NCI-H82 treated with DMSO at 0.1 percent for 48 hours (cell line): Measurements from ENCODE around the gene SLN.

ENCODE experiments used
- DNase-seq: peaks from one replicate; lab custom pipeline; 2025; ENCODE audit not compliant: unreplicated experiment; lab: John Stamatoyannopoulos, UW

Gene SLN

GRCh38 chr11:107719557-107720302 is 7.9 kb upstream of the SLN start:
- no peak for DNase-seq

GRCh38 chr11:107719073-107719472 is 7.2 kb upstream of the SLN start:
- DNase-seq = no peak

- no peak for DNase-seq
Observed at GRCh38 chr11:107716884-107717532, 5.2 kb upstream of the SLN start.

- no peak for DNase-seq
Observed at GRCh38 chr11:107713009-107713408, 1.2 kb upstream of the SLN start.

GRCh38 chr11:107710301-107710700 is 1.6 kb downstream of the SLN start:
- DNase-seq = no peak

GRCh38 chr11:107708792-107709191 is 3.1 kb downstream of the SLN start:
- DNase-seq = no peak

- no peak for DNase-seq
Observed at GRCh38 chr11:107707807-107708206, 4.0 kb downstream of the SLN start.

GRCh38 chr11:107707215-107707671 is 4.6 kb downstream of the SLN start:
- no peak for DNase-seq

GRCh38 chr11:107706531-107706930 is 5.3 kb downstream of the SLN start:
- no peak for DNase-seq

- DNase-seq = no peak
Observed at GRCh38 chr11:107705027-107705426, 6.8 kb downstream of the SLN start.

GRCh38 chr11:107704451-107704850 is 7.4 kb downstream of the SLN start:
- DNase-seq = no peak

GRCh38 chr11:107702723-107703122 is 9.1 kb downstream of the SLN start:
- DNase-seq = no peak

- no peak for DNase-seq
Observed at GRCh38 chr11:107702109-107702660, 9.7 kb downstream of the SLN start.

GRCh38 chr11:107699371-107700285 is 12.2 kb downstream of the SLN start:
- no peak for DNase-seq

- DNase-seq = no peak
Observed at GRCh38 chr11:107697291-107697690, 14.6 kb downstream of the SLN start.

GRCh38 chr11:107696140-107696539 is 15.7 kb downstream of the SLN start:
- no peak for DNase-seq

GRCh38 chr11:107695446-107695845 is 16.4 kb downstream of the SLN start:
- DNase-seq = no peak

- no peak for DNase-seq
Observed at GRCh38 chr11:107691000-107691750, 20.7 kb downstream of the SLN start.

GRCh38 chr11:107689317-107690202 is 22.3 kb downstream of the SLN start:
- DNase-seq = peak; percentile 12
